MG63 (cell line): Measurements from ENCODE around the gene ACTR6. TPM values are rescaled to one million over a fixed set of nuclear protein-coding genes. Genes with fewer than 3 reads are reported as not detected.

Source experiments
- DNase-seq: peaks from one replicate; pipeline ENCODE4 v3.0.0-alpha.2; 2020
- H3K27me3 ChIP-seq: fragments of 250-450 bp; sonication (Bioruptor Pico); 2 replicates; pipeline ENCODE4 v1.5.1; 2020; ENCODE audit warnings: mild to moderate bottlenecking, moderate library complexity
- H3K36me3 ChIP-seq: fragments of 250-450 bp; sonication (Bioruptor Pico); 2 replicates; pipeline ENCODE4 v1.5.1; 2020; ENCODE audit warnings: mild to moderate bottlenecking, moderate library complexity
- H3K4me3 ChIP-seq: fragments of 250-450 bp; sonication (Bioruptor Pico); 2 replicates; pipeline ENCODE4 v1.5.1; 2020; ENCODE audit warnings: mild to moderate bottlenecking, moderate library complexity
- H3K9me3 ChIP-seq: fragments of 250-450 bp; sonication (Bioruptor Pico); 2 replicates; pipeline ENCODE4 v1.5.1; 2020; ENCODE audit warnings: mild to moderate bottlenecking, moderate library complexity
- total RNA-seq: library from RNA; depleted of rRNA; stranded (reverse); fragments of >200 nt; shearing (Covaris generic); gene quantifications from 2 replicates; pipeline ENCODE4 v1.2.3, GENCODE V29; 2014; ENCODE audit warnings: low replicate concordance; rRNA removed

Gene ACTR6
- total RNA-seq = 18.4 and 37.0 TPM in 2 replicates

- DNase-seq = peak; percentile 90
- H3K27me3 ChIP-seq = no peaks in the 10 kb centered on the region
- peak within 1 kb of the TSS; percentile 78 for H3K4me3 ChIP-seq
- no peaks in the 10 kb centered on the region for H3K36me3 ChIP-seq
- H3K9me3 ChIP-seq = no peaks in the 10 kb centered on the region
Observed at GRCh38 chr12:100200463-100201181, at the start of gene ACTR6. ACTR6 (plus strand) TSS chr12:100200815; CDS start chr12:100200852, 37 bp downstream.

GRCh38 chr12:100151769-100152168 is 48.8 kb upstream of the ACTR6 start:
- H3K9me3 ChIP-seq = no peaks in the 10 kb centered on the region
- DNase-seq = no peak
- H3K36me3 ChIP-seq = no peaks in the 10 kb centered on the region
- H3K27me3 ChIP-seq = no peaks in the 10 kb centered on the region
- no peak overlapping the region for H3K4me3 ChIP-seq

- Histone ChIP-seq H3K4me3 (no peak overlapping the region), H3K27me3 (no peaks in the 10 kb centered on the region), H3K9me3 (no peaks in the 10 kb centered on the region), H3K36me3 (no peaks in the 10 kb centered on the region)
- DNase-seq = no peak
Observed at GRCh38 chr12:100153131-100153530, 47.5 kb upstream of the ACTR6 start.

GRCh38 chr12:100154474-100155247 is 46.0 kb upstream of the ACTR6 start:
- Histone ChIP-seq H3K36me3 (no peaks in the 10 kb centered on the region), H3K27me3 (no peaks in the 10 kb centered on the region), H3K4me3 (no peak overlapping the region), H3K9me3 (no peaks in the 10 kb centered on the region)
- DNase-seq = peak; percentile 59

GRCh38 chr12:100156731-100157426 is 43.7 kb upstream of the ACTR6 start:
- Histone ChIP-seq H3K9me3 (no peaks in the 10 kb centered on the region), H3K36me3 (no peaks in the 10 kb centered on the region), H3K4me3 (no peak overlapping the region), H3K27me3 (no peaks in the 10 kb centered on the region)
- DNase-seq = no peak

- no peaks in the 10 kb centered on the region for H3K27me3 ChIP-seq
- H3K4me3 ChIP-seq = no peak overlapping the region
- H3K36me3 ChIP-seq = no peaks in the 10 kb centered on the region
- no peak for DNase-seq
- no peaks in the 10 kb centered on the region for H3K9me3 ChIP-seq
Observed at GRCh38 chr12:100157427-100157821, 43.2 kb upstream of the ACTR6 start.

GRCh38 chr12:100158535-100158934 is 42.1 kb upstream of the ACTR6 start:
- DNase-seq = no peak
- H3K27me3 ChIP-seq = no peaks in the 10 kb centered on the region
- no peaks in the 10 kb centered on the region for H3K36me3 ChIP-seq
- no peaks in the 10 kb centered on the region for H3K9me3 ChIP-seq
- no peak overlapping the region for H3K4me3 ChIP-seq

- DNase-seq = no peak
- no peaks in the 10 kb centered on the region for H3K36me3 ChIP-seq
- H3K9me3 ChIP-seq = no peaks in the 10 kb centered on the region
- no peaks in the 10 kb centered on the region for H3K27me3 ChIP-seq
- H3K4me3 ChIP-seq = no peak overlapping the region
Observed at GRCh38 chr12:100159391-100160104, 41.1 kb upstream of the ACTR6 start.

- H3K36me3 ChIP-seq = no peaks in the 10 kb centered on the region
- no peaks in the 10 kb centered on the region for H3K27me3 ChIP-seq
- H3K9me3 ChIP-seq = no peaks in the 10 kb centered on the region
- H3K4me3 ChIP-seq = peak overlapping the region; percentile 22
- peak; percentile 66 for DNase-seq
Observed at GRCh38 chr12:100163416-100164152, 37.0 kb upstream of the ACTR6 start.

GRCh38 chr12:100164153-100164704 is 36.4 kb upstream of the ACTR6 start:
- Histone ChIP-seq H3K27me3 (no peaks in the 10 kb centered on the region), H3K4me3 (no peak overlapping the region), H3K9me3 (no peaks in the 10 kb centered on the region), H3K36me3 (no peaks in the 10 kb centered on the region)
- no peak for DNase-seq

- Histone ChIP-seq H3K27me3 (no peaks in the 10 kb centered on the region), H3K4me3 (no peak overlapping the region), H3K36me3 (no peaks in the 10 kb centered on the region), H3K9me3 (no peaks in the 10 kb centered on the region)
- DNase-seq = no peak
Observed at GRCh38 chr12:100165356-100165755, 35.3 kb upstream of the ACTR6 start.

GRCh38 chr12:100166232-100166631 is 34.4 kb upstream of the ACTR6 start:
- H3K9me3 ChIP-seq = no peaks in the 10 kb centered on the region
- DNase-seq = no peak
- H3K4me3 ChIP-seq = no peak overlapping the region

GRCh38 chr12:100168562-100168961 is 32.1 kb upstream of the ACTR6 start:
- DNase-seq = no peak
- no peaks in the 10 kb centered on the region for H3K27me3 ChIP-seq
- H3K36me3 ChIP-seq = no peaks in the 10 kb centered on the region
- H3K4me3 ChIP-seq = no peak overlapping the region
- no peaks in the 10 kb centered on the region for H3K9me3 ChIP-seq

More at GRCh38 chr12:100166232-100166631, 34.4 kb upstream of the ACTR6 start:
- Histone ChIP-seq H3K36me3 (no peaks in the 10 kb centered on the region), H3K27me3 (no peaks in the 10 kb centered on the region)

GRCh38 chr12:100169345-100169744 is 31.3 kb upstream of the ACTR6 start:
- no peaks in the 10 kb centered on the region for H3K27me3 ChIP-seq
- DNase-seq = no peak
- no peaks in the 10 kb centered on the region for H3K36me3 ChIP-seq
- no peaks in the 10 kb centered on the region for H3K9me3 ChIP-seq
- H3K4me3 ChIP-seq = no peak overlapping the region

GRCh38 chr12:100170313-100170858 is 30.2 kb upstream of the ACTR6 start:
- Histone ChIP-seq H3K27me3 (no peaks in the 10 kb centered on the region), H3K36me3 (no peaks in the 10 kb centered on the region), H3K4me3 (no peak overlapping the region), H3K9me3 (no peaks in the 10 kb centered on the region)
- DNase-seq = no peak

GRCh38 chr12:100171248-100171647 is 29.4 kb upstream of the ACTR6 start:
- no peaks in the 10 kb centered on the region for H3K9me3 ChIP-seq
- no peak overlapping the region for H3K4me3 ChIP-seq
- no peaks in the 10 kb centered on the region for H3K27me3 ChIP-seq
- H3K36me3 ChIP-seq = no peaks in the 10 kb centered on the region
- DNase-seq = no peak
